H1 (cell line): ENCODE results near the gene WDR93. TPM values are rescaled to one million over a fixed set of nuclear protein-coding genes. Genes with fewer than 3 reads are reported as not detected.

ENCODE experiments used
- CEBPB ChIP-seq: IDR thresholded peaks from 2 replicates; pipeline ENCODE4 v1.6.1; 2012; ENCODE audit warnings: low read depth, low read length
- CTBP2 ChIP-seq: IDR thresholded peaks from 2 replicates; pipeline ENCODE4 v1.7.0; 2011; ENCODE audit warnings: borderline replicate concordance, mild to moderate bottlenecking, moderate library complexity, mixed read lengths, low read length; ENCODE audit not compliant: insufficient read depth, insufficient read length
- EP300 ChIP-seq, 2 experiments: IDR thresholded peaks; 1 replicate in 1 of 2; 2 replicates in 1 of 2; pipeline ENCODE4 v1.6.1; 2011 to 2012; ENCODE audit warnings: low read depth in 2 of 2, low read length in 2 of 2, mild to moderate bottlenecking in 2 of 2, borderline replicate concordance in 1 of 2, inconsistent platforms in 1 of 2, moderate library complexity in 1 of 2
- TAF7 ChIP-seq: optimal IDR thresholded peaks from 2 replicates; pipeline ENCODE3; 2011; ENCODE audit warnings: low read depth, mild to moderate bottlenecking, inconsistent platforms, low read length, moderate library complexity, borderline replicate concordance
- TBP ChIP-seq: IDR thresholded peaks from 2 replicates; pipeline ENCODE4 v1.6.1; 2011; ENCODE audit warnings: low read depth, low read length, improper control_type of control experiment
- polyA plus RNA-seq, 7 experiments: library from polyadenylated mRNA; depleted of rRNA in 3 of 7; stranded (reverse) in 5 of 7; unstranded in 2 of 7; fragments of >200 nt in 5 of 7; fragments of 200-250 nt in 2 of 7; gene quantifications; 1 replicate in 5 of 7; 2 replicates in 1 of 7; 4 replicates in 1 of 7; pipeline versions ENCODE4 v1.2.1 to v1.2.3, GENCODE V29; 2011 to 2013; ENCODE audit warnings: missing spikeins in 2 of 7, mixed read lengths in 2 of 7
- total RNA-seq: library from RNA; stranded (reverse); fragmentation: NEBNext Ultra II Directional; extraction: Animal tissue kit (Norgen Biotek cat#: 25700); gene quantifications from 2 replicates; pipeline ENCODE4 v1.2.1, GENCODE V29; 2021
- TF ChIP-seq, protein P1 (sequence below): IDR thresholded peaks from 2 replicates; pipeline ENCODE4 v1.6.1; 2012; ENCODE audit warnings: low read length, inconsistent platforms
- TF ChIP-seq, protein P2 (sequence below): IDR thresholded peaks from 2 replicates; pipeline ENCODE4 v1.6.1; 2011; ENCODE audit warnings: low read depth, mild to moderate bottlenecking, low read length; ENCODE audit not compliant: insufficient read depth

The WDR93 gene
- total and polyA plus RNA-seq, 2 of the 8 experiments (the other 6 are each of a cell fraction or from before 2014, with no cell fraction given): 0.03 TPM; not detected in 1

DNA sequence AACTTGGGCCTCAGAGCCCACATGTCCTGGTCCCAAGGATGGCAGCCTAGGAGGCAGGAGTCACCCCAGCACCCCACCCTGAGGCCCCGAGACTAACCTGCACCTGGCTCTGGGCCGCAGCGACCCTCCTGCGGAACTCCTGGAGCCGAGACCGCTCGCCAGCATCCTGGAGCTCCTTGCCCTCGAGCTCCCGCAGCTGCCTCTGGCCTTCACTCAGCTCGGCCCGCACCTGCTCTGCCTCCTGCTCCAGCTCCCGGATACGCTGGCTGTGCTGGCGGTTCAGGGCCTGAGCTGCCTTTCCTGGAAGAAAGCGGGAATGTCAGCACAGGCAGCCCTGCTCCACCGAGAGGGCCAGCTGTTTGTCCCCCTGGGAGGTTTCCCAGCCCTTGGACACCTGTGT, 48.5 kb upstream of the WDR93 start (continued):
- TF ChIP-seq TBP: no peak
- TF ChIP-seq CTBP2: no peak
- no peak for TF ChIP-seq TAF7
- no peak for TF ChIP-seq CEBPB
- TF ChIP-seq, protein P1, sequence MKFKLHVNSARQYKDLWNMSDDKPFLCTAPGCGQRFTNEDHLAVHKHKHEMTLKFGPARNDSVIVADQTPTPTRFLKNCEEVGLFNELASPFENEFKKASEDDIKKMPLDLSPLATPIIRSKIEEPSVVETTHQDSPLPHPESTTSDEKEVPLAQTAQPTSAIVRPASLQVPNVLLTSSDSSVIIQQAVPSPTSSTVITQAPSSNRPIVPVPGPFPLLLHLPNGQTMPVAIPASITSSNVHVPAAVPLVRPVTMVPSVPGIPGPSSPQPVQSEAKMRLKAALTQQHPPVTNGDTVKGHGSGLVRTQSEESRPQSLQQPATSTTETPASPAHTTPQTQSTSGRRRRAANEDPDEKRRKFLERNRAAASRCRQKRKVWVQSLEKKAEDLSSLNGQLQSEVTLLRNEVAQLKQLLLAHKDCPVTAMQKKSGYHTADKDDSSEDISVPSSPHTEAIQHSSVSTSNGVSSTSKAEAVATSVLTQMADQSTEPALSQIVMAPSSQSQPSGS: no peak
- TF ChIP-seq, protein P2, sequence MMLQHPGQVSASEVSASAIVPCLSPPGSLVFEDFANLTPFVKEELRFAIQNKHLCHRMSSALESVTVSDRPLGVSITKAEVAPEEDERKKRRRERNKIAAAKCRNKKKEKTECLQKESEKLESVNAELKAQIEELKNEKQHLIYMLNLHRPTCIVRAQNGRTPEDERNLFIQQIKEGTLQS: no peak
- TF ChIP-seq EP300 (IDR thresholded peaks at IDR 0.05; ENCODE audit: borderline replicate concordance in 1 of 2, low read depth in 2 of 2, low read length in 2 of 2): no peak
